ENCODE measurements around the gene ZP1. TPM values are rescaled to one million over a fixed set of nuclear protein-coding genes. Genes with fewer than 3 reads are reported as not detected.
"Not testable (repeated sequence)": the region's sequence is repeated elsewhere in the genome, so short reads cannot be mapped to it uniquely, and the experiment has no call there.

The ZP1 gene, protein sequence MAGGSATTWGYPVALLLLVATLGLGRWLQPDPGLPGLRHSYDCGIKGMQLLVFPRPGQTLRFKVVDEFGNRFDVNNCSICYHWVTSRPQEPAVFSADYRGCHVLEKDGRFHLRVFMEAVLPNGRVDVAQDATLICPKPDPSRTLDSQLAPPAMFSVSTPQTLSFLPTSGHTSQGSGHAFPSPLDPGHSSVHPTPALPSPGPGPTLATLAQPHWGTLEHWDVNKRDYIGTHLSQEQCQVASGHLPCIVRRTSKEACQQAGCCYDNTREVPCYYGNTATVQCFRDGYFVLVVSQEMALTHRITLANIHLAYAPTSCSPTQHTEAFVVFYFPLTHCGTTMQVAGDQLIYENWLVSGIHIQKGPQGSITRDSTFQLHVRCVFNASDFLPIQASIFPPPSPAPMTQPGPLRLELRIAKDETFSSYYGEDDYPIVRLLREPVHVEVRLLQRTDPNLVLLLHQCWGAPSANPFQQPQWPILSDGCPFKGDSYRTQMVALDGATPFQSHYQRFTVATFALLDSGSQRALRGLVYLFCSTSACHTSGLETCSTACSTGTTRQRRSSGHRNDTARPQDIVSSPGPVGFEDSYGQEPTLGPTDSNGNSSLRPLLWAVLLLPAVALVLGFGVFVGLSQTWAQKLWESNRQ
- not detected for polyA plus RNA-seq (2012; ENCODE audit: missing spikeins)

DNA sequence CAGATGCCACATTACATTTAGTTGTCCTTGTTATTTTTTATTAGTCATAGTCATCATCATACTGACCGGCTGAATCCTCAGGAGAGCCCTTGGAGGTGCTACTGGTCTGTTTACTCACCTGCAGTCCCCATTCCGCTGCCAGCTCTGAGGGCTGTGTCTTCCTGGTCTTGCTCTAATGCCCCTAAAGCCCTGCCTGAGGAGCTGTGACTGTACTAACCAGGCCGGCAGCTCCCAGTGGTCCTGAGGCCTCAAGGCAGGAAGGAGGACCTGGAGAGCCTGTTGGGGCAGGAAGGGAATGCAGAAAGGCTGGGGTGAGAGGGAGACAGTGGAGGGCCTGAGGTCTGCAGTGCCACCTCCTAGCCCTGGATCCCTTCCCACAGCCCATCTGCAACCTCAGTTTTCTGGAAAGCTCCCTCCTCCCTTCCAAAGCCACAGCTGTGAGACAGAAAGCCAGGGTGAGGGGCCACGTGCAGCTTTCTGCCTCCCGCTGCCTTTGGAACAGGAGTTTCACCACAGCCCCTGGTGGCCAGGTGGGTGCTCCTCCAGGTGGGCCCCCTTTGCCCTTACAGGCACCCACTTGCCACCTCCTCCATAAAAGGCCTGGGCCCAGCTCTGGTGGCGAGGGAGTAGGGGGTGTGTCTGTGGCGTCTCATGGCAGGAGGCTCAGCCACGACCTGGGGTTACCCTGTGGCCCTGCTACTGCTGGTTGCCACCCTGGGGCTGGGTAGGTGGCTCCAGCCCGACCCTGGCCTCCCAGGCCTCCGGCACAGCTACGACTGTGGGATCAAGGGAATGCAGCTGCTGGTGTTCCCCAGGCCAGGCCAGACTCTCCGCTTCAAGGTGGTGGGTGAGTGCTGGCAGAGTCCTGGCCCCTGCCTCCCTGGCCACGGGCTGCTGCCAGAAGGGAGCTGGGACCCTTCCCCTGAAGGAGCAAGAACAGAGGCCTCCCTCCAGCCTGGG, at the start of gene ZP1:
TSS of gene ZP1 (plus strand) at position 632 of the 960 bp plus-strand sequence. CDS start at position 652, 20 bp downstream.
- FAIRE-seq (no peak), DNase-seq (ENCODE audit: insufficient read length) (no peak)
- TF ChIP-seq POLR2A (IDR thresholded peaks at IDR 0.05; ENCODE audit: low read depth, low read length) (no peak), TAF1 (IDR thresholded peaks at IDR 0.05; ENCODE audit: borderline replicate concordance, low read depth, low read length) (no peak), POLR2AphosphoS5 (IDR thresholded peaks at IDR 0.05; ENCODE audit: low read depth, low read length) (no peak)

DNA sequence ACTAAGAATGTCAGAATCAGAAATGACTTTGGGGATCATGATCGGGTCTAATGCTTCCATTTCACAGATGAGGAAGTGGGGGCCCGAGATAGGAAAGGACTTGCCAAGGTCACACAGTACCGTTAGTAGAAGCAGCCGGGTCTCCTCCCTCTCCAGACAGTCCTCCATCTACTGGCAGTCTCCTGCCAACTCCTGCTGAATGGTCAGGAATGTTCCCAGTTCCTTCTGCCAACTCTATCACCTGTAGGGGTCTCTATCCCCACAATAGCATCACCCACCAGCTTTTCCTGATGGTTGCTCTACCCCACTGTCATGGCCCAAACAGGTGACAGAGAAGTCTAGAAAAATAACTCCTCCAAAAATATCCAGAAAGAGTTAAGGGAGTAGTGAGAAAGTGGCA, 49.3 kb upstream of the ZP1 start:
- TF ChIP-seq TAF1 (IDR thresholded peaks at IDR 0.05; ENCODE audit: borderline replicate concordance, low read depth, low read length) (no peak), POLR2AphosphoS5 (IDR thresholded peaks at IDR 0.05; ENCODE audit: low read depth, low read length) (no peak), POLR2A (IDR thresholded peaks at IDR 0.05; ENCODE audit: low read depth, low read length) (no peak)
- FAIRE-seq, result no peak
- no peak for DNase-seq (ENCODE audit: insufficient read length)

DNA sequence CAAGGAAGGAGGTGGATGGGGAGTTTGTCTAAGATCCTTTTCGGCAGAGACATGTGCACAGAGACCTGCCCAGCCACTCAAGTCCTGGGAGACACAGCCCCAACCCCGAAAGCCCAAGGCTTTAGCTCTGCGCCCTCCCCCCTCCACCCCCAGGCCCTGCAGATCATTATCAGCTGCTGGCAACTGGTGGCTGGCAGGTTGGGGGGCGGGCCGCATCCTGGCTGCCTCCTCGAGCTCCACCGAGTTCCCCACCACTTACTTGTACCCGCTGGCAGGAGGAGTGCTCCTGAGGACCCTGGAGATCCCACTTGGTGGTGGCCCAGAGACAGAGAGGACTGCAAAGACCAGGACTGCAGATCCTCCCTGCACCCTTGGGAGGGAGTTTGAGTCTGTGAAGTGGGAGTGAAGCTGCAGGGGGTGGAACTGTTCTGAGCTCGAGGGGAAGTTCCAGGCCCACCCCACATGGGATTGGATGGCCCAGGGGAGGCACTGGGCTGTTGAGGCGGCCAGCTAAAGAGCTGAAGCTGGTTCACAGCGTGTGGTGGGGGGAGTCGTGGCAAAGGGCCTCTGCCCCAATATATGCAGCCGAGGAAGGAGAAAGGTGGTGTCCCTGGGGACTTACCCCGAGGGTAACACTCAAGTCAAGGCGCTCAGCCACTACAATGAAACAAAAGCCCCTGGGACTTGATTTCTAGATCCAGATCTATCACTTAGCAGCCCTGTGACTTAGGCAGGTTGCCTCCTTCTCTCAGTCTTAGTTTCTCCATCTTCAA, 45.3 kb upstream of the ZP1 start:
- TF ChIP-seq POLR2AphosphoS5 (IDR thresholded peaks at IDR 0.05; ENCODE audit: low read depth, low read length) (no peak), POLR2A (IDR thresholded peaks at IDR 0.05; ENCODE audit: low read depth, low read length) (no peak), TAF1 (IDR thresholded peaks at IDR 0.05; ENCODE audit: borderline replicate concordance, low read depth, low read length) (no peak)
- DNase-seq (ENCODE audit: insufficient read length) (no peak), FAIRE-seq (peak; percentile 54)

DNA sequence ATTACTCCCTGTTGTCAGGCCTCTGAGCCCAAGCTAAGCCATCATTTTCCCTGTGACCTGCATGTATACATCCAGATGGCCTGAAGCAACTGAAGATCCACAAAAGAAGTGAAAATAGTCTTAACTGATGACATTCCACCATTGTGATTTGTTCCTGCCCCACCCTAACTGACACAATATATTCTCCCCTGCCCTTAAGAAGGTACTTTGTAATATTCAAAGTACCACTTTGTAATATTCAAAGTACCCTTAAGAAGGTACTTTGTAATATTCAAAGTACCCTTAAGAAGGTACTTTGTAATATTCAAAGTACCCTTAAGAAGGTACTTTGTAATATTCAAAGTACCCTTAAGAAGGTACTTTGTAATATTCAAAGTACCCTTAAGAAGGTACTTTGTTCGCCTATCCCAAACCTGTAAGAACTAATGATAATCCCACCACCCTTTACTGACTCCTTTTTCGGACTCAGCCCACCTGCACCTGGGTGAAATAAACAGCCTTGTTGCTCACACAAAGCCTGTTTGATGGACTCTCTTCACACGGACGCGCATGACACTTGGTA, 43.5 kb upstream of the ZP1 start:
- not testable (repeated sequence) for FAIRE-seq; DNase-seq (ENCODE audit: insufficient read length)

DNA sequence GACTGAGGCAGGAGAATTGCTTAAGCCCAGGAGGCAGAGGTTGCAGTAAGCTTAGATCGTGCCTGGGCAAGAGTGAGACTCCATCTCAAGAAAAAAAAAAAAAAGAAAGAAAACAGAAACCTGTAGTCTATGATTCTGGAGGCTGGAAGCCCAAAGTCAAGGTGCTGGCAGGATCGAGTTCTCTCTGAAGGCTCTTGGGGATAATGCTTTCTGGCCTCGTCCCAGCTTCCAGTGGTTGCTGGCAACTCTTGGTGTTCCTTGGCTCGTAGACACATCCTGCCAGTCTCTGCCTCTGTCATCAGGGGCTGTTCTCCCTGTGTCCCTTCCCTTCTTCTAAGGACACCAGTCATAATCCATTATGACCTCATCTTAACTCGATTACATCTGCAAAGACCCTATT, 42.2 kb upstream of the ZP1 start:
- TF ChIP-seq TAF1 (IDR thresholded peaks at IDR 0.05; ENCODE audit: borderline replicate concordance, low read depth, low read length) (no peak), POLR2AphosphoS5 (IDR thresholded peaks at IDR 0.05; ENCODE audit: low read depth, low read length) (no peak), POLR2A (IDR thresholded peaks at IDR 0.05; ENCODE audit: low read depth, low read length) (no peak)
- FAIRE-seq, result no peak
- DNase-seq (ENCODE audit: insufficient read length), result no peak

DNA sequence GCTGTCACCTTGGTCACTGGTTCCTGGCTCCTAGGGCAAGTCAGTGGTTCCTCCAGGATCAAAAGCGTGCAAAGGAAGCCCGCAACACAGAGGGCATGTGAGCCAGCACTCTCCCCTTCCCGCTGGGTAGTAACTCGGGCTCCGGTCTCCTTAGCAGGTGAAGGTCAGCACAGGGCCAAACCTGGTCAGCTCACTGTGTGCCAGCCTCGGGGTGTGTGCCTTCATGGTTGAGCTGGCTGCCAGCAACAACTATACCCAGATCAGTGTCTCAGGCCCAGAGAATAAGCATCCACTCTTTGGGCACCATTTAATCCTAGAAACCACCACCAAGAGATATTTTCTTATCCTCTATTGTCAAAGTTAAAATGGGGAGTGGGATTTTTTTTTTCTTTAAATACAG, 41.6 kb upstream of the ZP1 start:
- FAIRE-seq, result no peak
- TF ChIP-seq POLR2A (IDR thresholded peaks at IDR 0.05; ENCODE audit: low read depth, low read length) (no peak), TAF1 (IDR thresholded peaks at IDR 0.05; ENCODE audit: borderline replicate concordance, low read depth, low read length) (no peak), POLR2AphosphoS5 (IDR thresholded peaks at IDR 0.05; ENCODE audit: low read depth, low read length) (no peak)
- DNase-seq (ENCODE audit: insufficient read length), result no peak

DNA sequence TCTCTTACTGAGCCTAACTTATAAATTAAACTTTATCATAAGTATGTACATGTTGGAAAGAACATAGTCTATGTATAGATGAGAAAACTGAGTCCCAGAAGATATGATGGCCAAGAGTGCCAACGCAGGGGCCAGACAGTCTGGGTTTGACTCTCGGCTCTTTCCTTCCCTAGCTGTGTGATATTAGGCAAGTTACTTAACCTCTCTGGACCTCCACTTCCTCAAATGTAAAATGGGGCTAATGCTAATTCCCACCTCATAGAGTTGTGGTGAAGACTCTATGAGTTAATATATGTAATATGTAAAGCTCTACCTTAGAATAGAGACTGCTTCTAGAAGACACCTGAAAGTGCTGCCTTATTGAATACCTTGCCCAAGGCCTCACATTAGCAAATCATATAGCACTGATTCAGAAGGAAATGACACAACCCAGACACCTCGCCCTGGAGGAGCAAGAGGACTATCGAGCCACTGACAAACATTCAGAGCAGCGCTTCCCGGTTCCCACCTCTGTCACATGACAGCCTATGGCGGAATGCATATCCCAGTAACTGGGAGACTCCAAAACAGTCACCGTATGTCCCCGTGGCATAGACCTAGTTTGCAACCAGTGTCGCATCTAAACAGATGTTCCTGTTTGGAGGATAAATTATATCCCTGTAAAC, 36.7 kb upstream of the ZP1 start:
- FAIRE-seq (no peak), DNase-seq (ENCODE audit: insufficient read length) (no peak)
- no peak for TF ChIP-seq TAF1 (IDR thresholded peaks at IDR 0.05; ENCODE audit: borderline replicate concordance, low read depth, low read length)
- no peak for TF ChIP-seq POLR2AphosphoS5 (IDR thresholded peaks at IDR 0.05; ENCODE audit: low read depth, low read length)
- no peak for TF ChIP-seq POLR2A (IDR thresholded peaks at IDR 0.05; ENCODE audit: low read depth, low read length)

DNA sequence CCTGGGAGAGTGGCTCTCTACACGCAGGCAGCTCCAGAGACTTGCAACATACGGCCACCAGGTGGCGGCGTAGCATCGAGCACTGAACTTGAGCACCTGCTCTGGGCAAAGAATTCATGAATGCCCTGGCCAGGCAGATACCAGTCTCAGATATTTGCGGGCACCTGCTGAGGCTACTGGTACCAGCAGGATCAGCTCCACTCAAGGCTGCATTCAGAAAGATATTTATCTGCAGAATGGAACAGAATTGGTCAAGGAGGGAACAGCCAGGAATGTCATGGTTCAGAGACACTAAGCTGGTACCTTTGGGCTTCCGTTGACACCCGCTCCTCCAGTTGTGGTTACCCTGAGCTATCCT, 36.2 kb upstream of the ZP1 start:
- FAIRE-seq, result peak; percentile 98
- peak; percentile 65 for DNase-seq (ENCODE audit: insufficient read length)
- TF ChIP-seq TAF1 (IDR thresholded peaks at IDR 0.05; ENCODE audit: borderline replicate concordance, low read depth, low read length) (no peak), POLR2A (IDR thresholded peaks at IDR 0.05; ENCODE audit: low read depth, low read length) (no peak), POLR2AphosphoS5 (IDR thresholded peaks at IDR 0.05; ENCODE audit: low read depth, low read length) (no peak)

DNA sequence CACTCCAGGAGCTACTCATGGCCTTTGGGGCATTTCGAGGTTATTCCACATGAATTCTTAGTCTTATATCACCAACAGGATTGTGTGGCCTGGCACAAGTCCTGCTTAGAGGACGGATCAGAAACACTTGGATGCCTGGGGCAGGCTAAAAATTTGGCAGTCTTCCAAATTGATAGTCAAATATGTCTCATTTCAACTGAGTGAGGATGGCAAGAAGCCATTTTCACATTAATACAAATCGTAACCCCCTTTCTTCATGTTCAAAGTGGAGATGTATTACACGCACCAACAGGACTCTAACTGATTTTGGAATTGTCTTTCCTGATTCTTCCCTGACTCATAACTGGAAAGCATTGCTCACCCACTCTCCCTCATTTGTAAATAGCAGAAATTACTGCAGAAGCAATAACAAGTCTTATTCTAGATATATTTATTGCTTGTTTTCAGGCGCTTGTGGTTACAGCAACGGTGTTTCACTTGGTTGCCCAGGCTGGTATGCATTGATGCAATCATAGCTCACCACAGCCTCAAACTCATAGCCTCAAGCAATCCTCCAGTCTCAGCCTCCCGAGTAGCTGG, 35.8 kb upstream of the ZP1 start:
- TF ChIP-seq POLR2AphosphoS5 (IDR thresholded peaks at IDR 0.05; ENCODE audit: low read depth, low read length), result no peak
- TF ChIP-seq POLR2A (IDR thresholded peaks at IDR 0.05; ENCODE audit: low read depth, low read length), result no peak
- TF ChIP-seq TAF1 (IDR thresholded peaks at IDR 0.05; ENCODE audit: borderline replicate concordance, low read depth, low read length), result no peak
- FAIRE-seq (no peak), DNase-seq (ENCODE audit: insufficient read length) (no peak)
